Endothelial cell of umbilical vein (primary cell): ENCODE data around the gene MRPS5.

ENCODE experiments used
- EZH2 ChIP-seq: IDR thresholded peaks from 2 replicates; pipeline ENCODE4 v1.6.1; 2012; ENCODE audit warnings: borderline replicate concordance, low read depth, mild to moderate bottlenecking, moderate library complexity, low read length, inconsistent platforms; ENCODE audit not compliant: severe bottlenecking
- POLR2A ChIP-seq: IDR thresholded peaks from 2 replicates; pipeline ENCODE4 v1.6.1; 2012; ENCODE audit warnings: low read depth, mild to moderate bottlenecking, control low read depth, low read length

DNA sequence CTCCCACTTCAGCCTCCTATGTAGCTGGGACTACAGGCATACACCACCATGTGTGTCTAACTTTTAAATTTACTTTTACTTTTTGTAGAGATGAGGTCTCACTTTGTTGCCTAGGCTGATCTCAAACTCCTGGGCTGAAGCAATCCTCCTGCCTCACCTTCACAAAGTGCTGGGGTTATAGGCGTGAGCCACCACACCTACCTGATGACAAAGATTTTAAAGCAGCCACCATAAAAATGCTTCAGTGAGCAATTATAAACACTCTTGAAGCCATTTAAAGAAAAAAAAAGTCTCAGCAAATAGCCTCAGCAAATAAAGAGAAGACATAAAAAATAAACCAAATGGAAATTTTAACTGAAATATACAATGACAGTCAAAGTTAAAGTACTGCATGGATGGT, 35.6 kb downstream of the MRPS5 start:
- TF ChIP-seq EZH2 (no peak), POLR2A (no peak)
